ENCODE data around the gene PDE6D.
"Not testable (repeated sequence)": the region's sequence is repeated elsewhere in the genome, so short reads cannot be mapped to it uniquely, and the experiment has no call there.

The PDE6D gene

DNA sequence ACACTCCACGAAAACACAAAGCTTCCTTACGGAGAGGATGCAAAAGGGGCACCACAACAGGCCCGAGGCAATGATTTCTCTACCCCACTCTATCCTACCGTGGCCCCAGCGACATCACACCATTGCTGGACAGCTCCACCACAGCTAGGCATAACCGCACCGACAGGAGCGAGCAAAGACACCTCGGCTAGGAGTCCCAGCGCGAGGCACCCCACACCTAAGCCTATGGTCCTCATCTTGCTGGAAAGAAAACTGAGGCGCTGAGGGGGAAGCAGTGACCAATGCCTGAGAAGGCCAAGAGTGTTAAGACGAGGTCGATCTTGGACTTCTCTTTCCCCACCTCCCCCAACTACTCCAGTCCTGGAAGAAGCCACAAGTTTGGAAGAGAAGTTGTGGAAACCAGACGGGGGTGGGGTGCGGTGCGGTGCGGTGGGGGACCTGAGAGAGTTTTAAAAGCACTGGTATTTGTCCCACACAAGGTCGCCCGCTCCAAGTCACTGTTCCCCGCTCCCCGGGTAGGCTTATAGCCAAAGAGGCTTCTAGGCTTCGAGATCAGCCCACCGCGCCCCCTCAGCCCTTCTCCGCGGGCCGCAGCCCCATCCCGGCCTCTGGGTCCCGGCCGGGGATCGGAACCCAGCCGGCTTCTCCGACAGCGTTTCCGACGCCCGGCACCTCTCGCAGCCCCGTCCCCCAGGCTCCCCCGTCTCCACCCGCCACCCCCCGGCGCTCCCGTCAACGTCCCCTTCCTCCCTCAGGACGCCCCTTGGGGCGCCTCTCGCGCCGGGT, 766 bp downstream of the PDE6D start:
- DNase-seq (ENCODE audit: low read depth in 3 of 3, low spot score in 1 of 3): no peak

- DNase-seq (ENCODE audit: low read depth in 3 of 3, low spot score in 1 of 3): no peak
These were observed 11.6 kb downstream of the PDE6D start for GRCh38 chr2:231769170-231770136.

- DNase-seq (ENCODE audit: low read depth in 3 of 3, low spot score in 1 of 3): no peak
These were observed 15.6 kb downstream of the PDE6D start for GRCh38 chr2:231765496-231765929.

GRCh38 chr2:231764760-231765159, 16.3 kb downstream of the PDE6D start:
- DNase-seq (ENCODE audit: low read depth in 3 of 3, low spot score in 1 of 3): no peak

DNA sequence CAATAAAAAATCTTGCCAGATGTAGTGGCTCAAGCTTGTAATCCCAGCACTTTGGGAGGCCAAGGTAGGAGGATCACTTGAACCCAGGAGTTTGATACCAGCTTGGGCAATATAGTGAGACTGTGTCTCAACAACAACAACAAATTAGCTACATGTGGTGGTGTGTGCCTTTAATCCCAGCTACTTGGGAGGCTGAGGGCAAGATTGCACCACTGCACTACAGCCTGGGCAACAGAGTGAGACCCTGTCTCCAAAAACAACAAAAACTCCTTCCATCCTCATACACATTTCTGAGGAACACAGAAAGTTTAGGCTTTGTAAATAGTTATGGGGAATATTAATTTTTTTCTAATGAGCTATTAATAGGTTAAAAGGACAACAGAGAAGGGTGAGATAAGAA, 17.0 kb downstream of the PDE6D start:
- DNase-seq (ENCODE audit: low read depth in 3 of 3, low spot score in 1 of 3): no peak

DNA sequence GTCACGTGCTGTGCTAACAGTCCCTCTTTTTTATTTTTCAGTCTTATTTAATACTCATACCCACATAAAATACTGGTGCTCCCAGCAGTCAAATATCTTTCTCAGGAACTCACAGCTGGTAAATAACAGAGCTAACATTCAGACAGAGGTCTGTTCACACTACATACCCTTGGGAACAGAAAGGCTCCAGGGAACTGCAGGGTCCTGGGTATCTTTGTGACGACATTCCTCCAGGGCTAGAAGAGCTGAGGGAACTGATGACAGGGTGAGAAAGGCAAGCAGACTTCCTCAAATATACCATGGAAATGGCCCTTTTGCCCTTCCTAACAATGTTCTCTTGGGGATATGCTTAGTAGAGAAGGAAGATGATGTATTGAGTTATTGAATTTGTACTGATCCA, 19.3 kb downstream of the PDE6D start:
- DNase-seq (ENCODE audit: low read depth in 3 of 3, low spot score in 1 of 3): no peak

DNA sequence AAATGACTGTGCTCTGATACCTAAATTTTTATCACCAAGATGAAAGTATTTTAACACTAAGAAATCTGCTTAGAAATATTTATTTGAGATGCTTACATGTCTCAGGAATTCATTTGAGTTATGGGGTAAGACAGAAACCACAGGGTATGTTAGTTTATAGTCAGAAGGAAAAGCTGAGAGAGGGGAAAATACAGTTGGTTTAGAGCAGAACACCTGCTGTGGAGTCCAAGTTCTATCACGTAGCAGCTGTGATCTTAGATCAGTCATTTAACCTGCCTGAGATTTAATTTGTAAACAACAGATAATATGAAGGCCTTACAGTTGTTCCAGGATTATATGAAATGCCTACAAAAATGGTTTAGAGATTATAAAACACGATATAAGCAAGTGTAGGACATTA, 29.0 kb downstream of the PDE6D start:
- DNase-seq (ENCODE audit: low read depth in 3 of 3, low spot score in 1 of 3): no peak

- DNase-seq (ENCODE audit: low read depth in 3 of 3, low spot score in 1 of 3): no peak
These were observed 29.9 kb downstream of the PDE6D start for GRCh38 chr2:231751042-231751815.

DNA sequence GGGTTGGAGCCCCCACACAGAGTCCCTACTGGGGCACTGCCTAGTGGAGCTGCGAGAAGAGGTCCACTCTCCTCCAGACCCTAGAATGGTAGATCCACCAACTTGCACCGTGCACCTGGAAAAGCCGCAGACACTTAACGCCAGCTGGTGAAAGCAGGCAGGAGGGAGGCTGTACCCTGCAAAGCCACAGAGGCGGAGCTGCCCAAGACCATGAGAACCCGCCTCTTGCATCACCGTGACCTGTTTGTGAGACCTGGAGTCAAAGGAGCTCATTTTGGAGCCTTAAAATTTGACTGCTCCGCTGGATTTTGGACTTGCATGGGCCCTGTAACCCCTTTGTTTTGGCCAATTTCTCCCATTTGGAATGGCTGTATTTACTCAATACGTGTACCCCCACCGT, 32.1 kb downstream of the PDE6D start:
- not testable (repeated sequence) for DNase-seq (ENCODE audit: low read depth in 3 of 3, low spot score in 1 of 3)

- not testable (repeated sequence) for DNase-seq (ENCODE audit: low read depth in 3 of 3, low spot score in 1 of 3)
These were observed 32.8 kb downstream of the PDE6D start for GRCh38 chr2:231748153-231748896.

- no peak for DNase-seq (ENCODE audit: low read depth in 3 of 3, low spot score in 1 of 3)
These were observed 35.6 kb downstream of the PDE6D start for GRCh38 chr2:231745303-231746038.

DNA sequence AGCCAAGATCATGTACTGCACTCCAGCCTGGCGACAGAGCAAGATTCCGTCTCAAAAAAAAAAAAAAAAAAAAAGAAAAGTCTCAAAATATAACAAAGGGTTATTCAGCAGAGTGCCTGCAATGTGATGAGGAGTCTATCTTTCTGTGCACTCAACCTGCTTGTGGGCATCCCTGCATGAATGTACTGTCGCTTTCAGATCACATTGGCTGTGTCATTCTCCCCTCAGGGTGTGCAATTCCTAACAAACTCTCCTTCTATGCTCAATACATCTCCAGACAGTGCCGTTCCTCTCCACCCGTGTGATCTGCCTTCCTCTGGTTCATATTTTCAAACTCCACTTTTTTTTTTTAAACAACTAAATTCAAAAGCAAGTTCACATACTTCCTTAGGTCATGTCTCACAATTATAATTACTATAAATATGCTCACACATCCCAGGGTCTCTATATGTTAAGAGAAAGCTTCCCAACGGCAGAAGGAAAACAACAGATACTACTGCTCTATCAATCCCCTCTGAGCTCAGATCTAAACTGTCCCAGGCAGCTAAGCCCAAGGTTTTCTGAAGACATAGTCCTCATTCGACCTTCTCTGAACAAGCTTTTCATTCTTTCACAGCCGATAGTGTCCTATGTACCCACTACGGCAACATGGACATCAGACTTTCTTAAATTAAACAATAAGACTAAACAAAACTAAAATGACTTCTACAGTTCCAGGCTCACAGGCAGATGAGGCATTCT, 37.5 kb downstream of the PDE6D start:
- no peak for DNase-seq (ENCODE audit: low read depth in 3 of 3, low spot score in 1 of 3)

DNA sequence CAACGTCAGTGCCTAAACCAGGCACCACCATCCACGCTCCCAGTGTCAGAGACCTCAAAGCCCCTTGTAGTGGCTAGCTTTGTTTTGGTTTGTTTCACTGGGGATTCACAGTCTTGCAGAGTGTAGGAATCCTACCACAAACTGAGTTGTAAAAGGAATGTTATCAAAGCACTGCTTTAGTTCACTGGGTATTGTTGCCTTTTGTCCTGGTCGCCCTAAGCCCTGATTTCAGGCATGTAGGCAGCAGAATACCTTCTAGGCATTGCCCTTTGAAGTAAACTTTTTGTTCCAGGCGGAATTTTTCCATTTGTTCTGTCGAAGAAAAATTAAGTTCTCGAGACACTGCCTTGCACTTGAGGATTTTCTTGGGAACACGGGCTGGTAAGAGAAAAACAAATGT, 43.3 kb downstream of the PDE6D start:
- DNase-seq (ENCODE audit: low read depth in 3 of 3, low spot score in 1 of 3): no peak

- DNase-seq (ENCODE audit: low read depth in 3 of 3, low spot score in 1 of 3): no peak
These were observed 48.5 kb downstream of the PDE6D start for GRCh38 chr2:231732604-231733003.

DNA sequence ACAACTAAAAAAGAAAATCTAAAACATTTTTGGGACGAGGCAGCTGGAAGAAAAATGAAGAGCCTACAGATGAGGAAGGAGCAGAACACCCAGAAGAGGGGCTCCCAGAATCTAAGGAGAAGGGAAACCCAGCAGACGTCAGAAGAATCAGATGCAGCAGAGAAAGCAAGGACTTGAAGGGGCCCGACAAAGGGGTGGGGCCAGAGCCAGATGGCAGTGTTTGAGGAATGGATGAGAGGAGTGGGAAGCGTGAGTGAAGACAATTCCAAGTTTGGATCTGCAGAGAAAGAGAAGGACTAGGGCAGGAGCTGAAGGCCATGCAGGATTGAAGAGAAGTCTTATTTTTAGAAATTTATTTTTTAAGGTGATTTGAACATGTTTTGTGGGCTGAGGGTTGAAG, 53.5 kb downstream of the PDE6D start:
- no peak for DNase-seq (ENCODE audit: low read depth in 3 of 3, low spot score in 1 of 3)

- no peak for DNase-seq (ENCODE audit: low read depth in 3 of 3, low spot score in 1 of 3)
These were observed 54.8 kb downstream of the PDE6D start for GRCh38 chr2:231726276-231726675.

- no peak for DNase-seq (ENCODE audit: low read depth in 3 of 3, low spot score in 1 of 3)
These were observed 55.6 kb downstream of the PDE6D start for GRCh38 chr2:231725476-231725875.

DNA sequence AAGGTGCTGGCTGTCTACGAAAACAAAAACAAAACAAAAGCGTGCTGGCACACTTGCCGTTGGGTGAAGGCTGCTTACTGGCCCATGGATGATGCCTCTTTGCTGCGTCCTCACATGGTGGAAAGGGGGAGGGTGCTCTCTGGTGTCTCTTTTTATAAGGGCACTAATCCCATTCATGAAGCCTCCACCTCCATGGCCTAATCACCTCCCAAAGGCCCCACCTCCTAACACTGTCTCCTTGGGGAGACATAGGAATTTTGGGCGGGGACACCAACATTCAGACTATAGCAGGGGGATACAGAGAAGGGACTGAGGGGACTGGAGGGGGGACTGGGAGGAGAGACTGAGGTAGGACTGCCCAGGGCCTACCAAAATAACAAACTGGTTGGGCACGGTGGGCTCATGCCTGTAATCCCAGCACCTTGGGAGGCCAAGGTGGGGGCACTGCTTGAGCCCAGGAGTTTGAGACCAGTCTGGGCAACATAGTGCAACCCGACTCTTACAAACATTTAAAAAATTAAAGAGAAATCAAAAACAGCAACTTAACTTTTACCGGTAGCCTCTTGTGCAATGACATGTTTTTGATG, 58.3 kb downstream of the PDE6D start:
- no peak for DNase-seq (ENCODE audit: low read depth in 3 of 3, low spot score in 1 of 3)

Measured in stimulated activated CD4-positive, alpha-beta T cell treated with anti-CD3 and anti-CD28 coated beads, TNF-alpha, amount 100 ng/mL, for 1 hour (primary cell).